Omental fat pad (tissue), 4 donors: Measurements from ENCODE around the gene C2CD5. TPM values are rescaled to one million over a fixed set of nuclear protein-coding genes. Genes with fewer than 3 reads are reported as not detected.

Source experiments
- ATAC-seq: fragments of 150-250 bp; one replicate; pipeline ENCODE4 v1.9.1; 2016; ENCODE audit warnings: mild to moderate bottlenecking, moderate library complexity; ENCODE audit not compliant: low FRiP score
- DNase-seq: peaks from one replicate; pipeline ENCODE4 v3.0.0-alpha.2; 2019; ENCODE audit warnings: low spot score
- CTCF ChIP-seq, 3 donors: fragments of 450-650 bp; IDR thresholded peaks; one replicate each; pipeline ENCODE4 v1.5.1; 2016 to 2017; ENCODE audit warnings: antibody characterized with exemption in 3 of 3, mild to moderate bottlenecking in 3 of 3, moderate library complexity in 2 of 3
- total RNA-seq, 4 donors: library from RNA; depleted of rRNA; stranded (reverse); fragments of >200 nt; gene quantifications; one replicate each; pipeline ENCODE4 v1.1.0, GENCODE V29; 2016

The C2CD5 gene
- 10 to 100 TPM; 19.0 to 56.1 (median 26.7) TPM for total RNA-seq

- peak; percentile 79 for DNase-seq
- ATAC-seq = peak; percentile 98
- TF ChIP-seq CTCF (IDR thresholded peaks at IDR 0.05) = no peak
Observed at GRCh38 chr12:22544038-22544979, at the start of gene C2CD5. TSS of gene C2CD5 (minus strand) at chr12:22544542. CDS start at chr12:22544150, 392 bp downstream.

- ATAC-seq = no peak
- no peak for DNase-seq
- TF ChIP-seq CTCF (IDR thresholded peaks at IDR 0.05) = no peak
Observed at GRCh38 chr12:22593864-22594263, 49.5 kb upstream of the C2CD5 start.

DNA sequence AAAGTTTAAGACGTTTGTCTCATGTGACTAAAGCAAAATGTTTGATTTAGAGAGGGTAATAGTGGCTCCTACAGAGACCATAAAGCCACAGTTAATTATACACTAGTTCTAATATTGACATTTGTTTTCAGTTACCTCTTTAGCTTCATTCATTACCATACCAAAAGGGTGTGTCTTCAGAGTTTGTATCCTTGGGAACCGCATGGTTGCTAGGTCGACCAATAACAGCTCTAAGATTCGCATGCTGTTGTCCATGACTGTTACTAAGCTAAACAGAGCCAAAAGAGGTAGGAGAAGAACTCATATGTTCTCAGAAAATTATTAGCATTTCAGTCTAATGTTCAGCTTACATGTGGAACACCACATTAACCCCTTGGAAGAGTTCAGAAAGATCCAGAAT, 44.5 kb upstream of the C2CD5 start:
- no peak for ATAC-seq
- no peak for DNase-seq
- TF ChIP-seq CTCF (IDR thresholded peaks at IDR 0.05) = no peak

DNA sequence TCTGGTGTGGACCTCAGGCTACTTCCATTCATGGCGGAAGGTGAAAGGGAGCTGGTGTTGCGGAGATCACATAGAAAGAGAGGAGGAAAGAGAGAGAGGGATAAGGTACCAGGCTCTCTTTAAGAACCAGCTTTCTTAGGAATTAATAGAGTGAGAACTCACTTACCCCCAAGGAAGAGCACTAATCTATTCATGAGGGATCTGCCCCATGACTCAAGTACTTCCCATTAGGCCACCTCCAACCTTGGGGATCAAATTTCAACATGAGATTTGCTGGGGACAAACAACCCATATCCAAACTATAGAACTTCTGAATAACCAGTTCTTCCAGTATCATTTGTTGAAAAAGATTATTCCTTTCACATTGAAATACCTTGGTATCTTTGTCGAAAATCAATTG, 34.0 kb upstream of the C2CD5 start:
- DNase-seq (no peak), ATAC-seq (no peak)

GRCh38 chr12:22577667-22578066, 33.3 kb upstream of the C2CD5 start:
- no peak for TF ChIP-seq CTCF (IDR thresholded peaks at IDR 0.05)
- no peak for ATAC-seq
- DNase-seq = no peak

More for the DNA sequence above, 34.0 kb upstream of the C2CD5 start:
- TF ChIP-seq CTCF (IDR thresholded peaks at IDR 0.05) = no peak

GRCh38 chr12:22576473-22576872, 32.1 kb upstream of the C2CD5 start:
- TF ChIP-seq CTCF (IDR thresholded peaks at IDR 0.05) = no peak
- DNase-seq (no peak), ATAC-seq (no peak)

GRCh38 chr12:22576065-22576464, 31.7 kb upstream of the C2CD5 start:
- TF ChIP-seq CTCF (IDR thresholded peaks at IDR 0.05) = no peak
- DNase-seq (no peak), ATAC-seq (no peak)
